ENCODE measurements around the gene ANKRD13B.
A peak's percentile ranks its signal among the peaks of the same experiment; 100 is the strongest.

ANKRD13B gene

DNA sequence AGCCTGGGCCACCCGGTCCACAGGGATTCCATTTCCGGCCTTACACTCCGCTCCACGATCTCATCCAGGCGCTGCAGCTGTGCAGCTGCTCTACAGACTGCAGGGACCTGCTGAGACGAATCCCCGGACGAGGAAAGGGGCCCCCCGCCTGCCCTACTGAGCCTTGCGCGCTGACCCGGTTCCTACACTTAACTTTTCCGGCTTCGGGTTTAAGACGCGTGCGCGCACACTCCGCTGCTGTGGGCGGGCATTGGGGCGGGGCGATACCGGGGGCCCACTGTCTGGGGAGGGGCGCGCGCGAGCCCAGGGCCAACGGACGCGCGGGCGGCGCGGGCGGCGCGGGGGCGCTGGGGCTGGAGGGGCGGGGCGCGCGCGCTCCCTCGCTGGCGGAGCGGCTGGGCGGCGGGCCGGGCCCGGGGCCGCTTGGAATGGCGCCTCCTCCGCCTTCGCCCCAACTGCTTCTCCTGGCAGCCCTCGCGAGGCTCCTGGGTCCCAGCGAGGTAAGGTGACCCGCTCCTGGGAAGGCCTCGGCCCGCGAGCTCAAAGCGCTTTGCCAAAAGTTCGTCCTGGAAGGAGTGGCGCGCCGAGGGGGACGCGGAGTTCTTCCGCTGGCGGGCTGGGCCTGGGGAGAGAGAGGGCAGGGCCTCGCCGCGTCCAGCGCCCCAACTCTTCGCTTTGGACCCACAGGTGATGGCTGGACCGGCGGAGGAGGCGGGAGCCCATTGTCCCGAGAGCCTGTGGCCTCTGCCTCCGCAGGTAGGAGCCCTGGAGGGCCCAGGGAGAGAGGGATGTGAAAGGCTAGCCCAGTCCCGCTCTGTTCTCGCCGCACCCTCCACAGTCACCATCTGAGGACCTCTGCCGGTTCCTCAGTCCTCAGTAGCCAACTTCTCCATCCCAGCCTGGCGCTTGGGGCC lies 24.3 kb upstream of the ANKRD13B start, which contains the start of gene TP53I13:
TSS of gene TP53I13 (plus strand) at position 371 of the 914 bp plus-strand sequence. CDS start at position 429, 58 bp downstream.
- TF ChIP-seq, protein P1, sequence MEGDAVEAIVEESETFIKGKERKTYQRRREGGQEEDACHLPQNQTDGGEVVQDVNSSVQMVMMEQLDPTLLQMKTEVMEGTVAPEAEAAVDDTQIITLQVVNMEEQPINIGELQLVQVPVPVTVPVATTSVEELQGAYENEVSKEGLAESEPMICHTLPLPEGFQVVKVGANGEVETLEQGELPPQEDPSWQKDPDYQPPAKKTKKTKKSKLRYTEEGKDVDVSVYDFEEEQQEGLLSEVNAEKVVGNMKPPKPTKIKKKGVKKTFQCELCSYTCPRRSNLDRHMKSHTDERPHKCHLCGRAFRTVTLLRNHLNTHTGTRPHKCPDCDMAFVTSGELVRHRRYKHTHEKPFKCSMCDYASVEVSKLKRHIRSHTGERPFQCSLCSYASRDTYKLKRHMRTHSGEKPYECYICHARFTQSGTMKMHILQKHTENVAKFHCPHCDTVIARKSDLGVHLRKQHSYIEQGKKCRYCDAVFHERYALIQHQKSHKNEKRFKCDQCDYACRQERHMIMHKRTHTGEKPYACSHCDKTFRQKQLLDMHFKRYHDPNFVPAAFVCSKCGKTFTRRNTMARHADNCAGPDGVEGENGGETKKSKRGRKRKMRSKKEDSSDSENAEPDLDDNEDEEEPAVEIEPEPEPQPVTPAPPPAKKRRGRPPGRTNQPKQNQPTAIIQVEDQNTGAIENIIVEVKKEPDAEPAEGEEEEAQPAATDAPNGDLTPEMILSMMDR (IDR thresholded peaks at IDR 0.05; ENCODE audit: borderline replicate concordance, control extremely low read depth, extremely low read depth, insufficient read depth, missing control alignments): no peak
- in situ Hi-C loops (cut with MboI; ENCODE audit: low sequenced_read_pairs, unreplicated experiment): no loop called here
- DNase-seq (ENCODE audit: low spot score): peak; percentile 92

DNA sequence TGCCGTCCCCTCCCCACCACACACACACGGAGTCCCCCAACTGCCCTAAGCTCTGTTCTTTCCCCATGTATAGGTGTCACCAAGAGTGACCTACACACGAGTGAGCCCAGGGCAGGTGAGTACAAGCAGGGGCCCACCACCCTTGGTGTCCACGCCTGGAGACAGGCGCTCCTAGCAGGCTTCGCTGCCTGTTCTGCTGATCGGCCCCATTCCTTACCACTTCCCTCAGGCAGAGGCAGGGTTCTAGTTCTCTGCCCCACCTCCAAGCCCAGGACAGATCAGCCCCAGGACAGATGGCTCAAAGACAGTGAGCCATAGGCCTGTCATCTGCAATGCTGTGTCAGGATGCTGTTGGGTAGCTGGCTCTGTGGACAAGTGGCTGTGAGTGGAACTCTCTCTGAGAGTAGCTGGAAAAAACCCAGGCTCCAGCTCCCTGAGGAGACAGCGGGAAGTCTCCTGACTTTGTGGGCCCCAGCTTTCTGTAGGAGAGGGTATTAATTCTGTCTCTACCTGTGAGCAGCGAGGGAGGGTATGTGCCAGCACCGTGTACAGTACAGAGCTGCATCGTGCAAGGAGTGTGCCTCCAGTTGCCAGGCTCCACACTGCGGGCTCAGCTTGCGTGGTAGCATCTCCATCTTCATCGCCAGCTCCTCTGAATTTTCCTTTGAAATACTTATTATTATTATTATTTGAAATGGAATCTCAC lies 23.5 kb upstream of the ANKRD13B start:
- no peak for DNase-seq (ENCODE audit: low spot score)
- TF ChIP-seq, protein P1 (IDR thresholded peaks at IDR 0.05; ENCODE audit: borderline replicate concordance, control extremely low read depth, extremely low read depth, insufficient read depth, missing control alignments): no peak
- in situ Hi-C loops (cut with MboI; ENCODE audit: low sequenced_read_pairs, unreplicated experiment): no loop called here

GRCh38 chr17:29570521-29570920 lies 22.4 kb upstream of the ANKRD13B start:
- in situ Hi-C loops (cut with MboI; ENCODE audit: low sequenced_read_pairs, unreplicated experiment): no loop called here
- no peak for DNase-seq (ENCODE audit: low spot score)
- TF ChIP-seq, protein P1 (IDR thresholded peaks at IDR 0.05; ENCODE audit: borderline replicate concordance, control extremely low read depth, extremely low read depth, insufficient read depth, missing control alignments): no peak

DNA sequence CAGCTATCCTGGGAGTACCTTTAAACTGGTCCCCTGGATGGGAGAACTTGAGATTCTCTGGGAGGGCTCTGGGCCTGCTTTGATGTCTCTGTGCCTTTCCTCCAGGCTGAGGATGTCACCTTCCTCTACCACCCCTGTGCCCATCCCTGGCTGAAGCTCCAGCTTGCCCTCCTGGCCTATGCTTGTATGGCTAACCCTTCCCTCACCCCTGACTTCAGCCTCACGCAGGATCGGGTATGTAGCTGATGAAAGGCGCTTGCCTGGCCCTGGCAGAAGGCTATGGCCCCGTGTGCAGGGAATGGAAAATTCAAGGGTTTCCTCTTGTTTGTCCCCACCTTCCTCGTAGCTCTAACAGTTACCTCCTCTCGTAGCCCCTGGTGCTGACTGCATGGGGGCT lies 21.4 kb upstream of the ANKRD13B start:
- in situ Hi-C loops (cut with MboI; ENCODE audit: low sequenced_read_pairs, unreplicated experiment): no loop called here

DNA sequence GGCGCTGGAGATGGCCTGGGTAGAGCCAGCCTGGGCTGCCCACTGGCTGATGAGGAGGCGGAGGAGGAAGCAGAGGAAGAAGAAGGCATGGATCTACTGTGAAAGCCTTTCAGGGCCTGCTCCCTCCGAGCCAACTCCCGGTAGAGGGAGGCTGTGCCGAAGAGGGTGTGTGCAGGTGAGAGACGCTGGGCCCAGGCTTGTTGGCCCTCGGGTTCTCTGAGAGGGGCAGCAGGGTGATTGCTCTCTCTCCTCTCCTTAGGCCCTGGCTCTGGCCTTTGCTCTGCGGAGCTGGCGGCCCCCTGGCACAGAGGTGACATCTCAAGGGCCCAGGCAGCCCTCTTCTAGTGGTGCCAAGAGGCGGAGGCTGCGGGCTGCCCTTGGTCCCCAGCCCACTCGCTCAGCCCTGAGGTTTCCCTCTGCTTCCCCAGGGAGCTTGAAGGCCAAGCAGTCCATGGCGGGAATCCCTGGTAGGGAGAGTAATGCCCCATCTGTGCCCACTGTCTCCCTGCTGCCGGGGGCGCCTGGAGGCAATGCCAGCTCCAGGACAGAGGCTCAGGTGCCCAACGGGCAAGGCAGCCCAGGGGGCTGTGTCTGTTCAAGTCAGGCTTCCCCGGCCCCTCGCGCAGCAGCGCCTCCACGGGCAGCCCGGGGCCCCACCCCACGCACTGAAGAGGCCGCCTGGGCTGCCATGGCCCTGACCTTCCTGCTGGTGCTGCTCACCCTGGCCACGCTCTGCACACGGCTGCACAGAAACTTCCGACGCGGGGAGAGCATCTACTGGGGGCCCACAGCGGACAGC lies 20.9 kb upstream of the ANKRD13B start:
- TF ChIP-seq, protein P1 (IDR thresholded peaks at IDR 0.05; ENCODE audit: borderline replicate concordance, control extremely low read depth, extremely low read depth, insufficient read depth, missing control alignments): no peak
- no peak for DNase-seq (ENCODE audit: low spot score)
- in situ Hi-C loops (cut with MboI; ENCODE audit: low sequenced_read_pairs, unreplicated experiment): no loop called here

More for the DNA sequence above, 21.4 kb upstream of the ANKRD13B start:
- DNase-seq (ENCODE audit: low spot score): no peak
- TF ChIP-seq, protein P1 (IDR thresholded peaks at IDR 0.05; ENCODE audit: borderline replicate concordance, control extremely low read depth, extremely low read depth, insufficient read depth, missing control alignments): no peak

Data from GM13976 (cell line).